Mucosa of rectum (tissue), 2 donors: Measurements from ENCODE around the gene COPS6.

ENCODE experiments used
- H3K27ac ChIP-seq, 2 donors: one replicate each; pipeline ENCODE4 v1.7.0; 2013; ENCODE audit warnings: inconsistent platforms in 2 of 2, low read depth in 2 of 2, low read length in 2 of 2
- H3K27me3 ChIP-seq, 2 donors: one replicate each; pipeline ENCODE4 v1.7.0; 2013; ENCODE audit warnings: low read length in 2 of 2; ENCODE audit not compliant: control insufficient read depth in 2 of 2, insufficient read depth in 2 of 2
- H3K36me3 ChIP-seq, 2 donors: one replicate each; pipeline ENCODE4 v1.7.0; 2013; ENCODE audit warnings: low read length in 2 of 2; ENCODE audit not compliant: control insufficient read depth in 2 of 2, insufficient read depth in 2 of 2
- H3K4me1 ChIP-seq, 2 donors: one replicate each; pipeline ENCODE4 v1.7.0; 2013; ENCODE audit warnings: low read length in 2 of 2, mild to moderate bottlenecking in 1 of 2; ENCODE audit not compliant: control insufficient read depth in 2 of 2, insufficient read depth in 2 of 2
- H3K4me3 ChIP-seq, 2 donors: one replicate each; pipeline ENCODE4 v1.7.0; 2013; ENCODE audit warnings: low read length in 2 of 2
- H3K9ac ChIP-seq, 2 donors: one replicate each; pipeline ENCODE4 v1.7.0; 2013; ENCODE audit warnings: low read length in 2 of 2, low read depth in 1 of 2, mild to moderate bottlenecking in 1 of 2
- H3K9me3 ChIP-seq, 2 donors: one replicate each; pipeline ENCODE4 v1.7.0; 2013; ENCODE audit warnings: low read length in 2 of 2; ENCODE audit not compliant: control insufficient read depth in 2 of 2
- donor health status: healthy.
- donor health status: Normal muscosa, but diverticular disease.

COPS6 gene

GRCh38 chr7:100061518-100062193, 27.1 kb upstream of the COPS6 start:
- Histone ChIP-seq H3K9me3 (no peaks in the 10 kb centered on the region), H3K36me3 (peaks cover 34 to 42% of the 10 kb centered on the region in 2 donors)

GRCh38 chr7:100063376-100063775, 25.4 kb upstream of the COPS6 start:
- Histone ChIP-seq H3K4me3 (no peak overlapping the region), H3K27ac (no peak overlapping the region), H3K36me3 (peaks cover 19 to 33% of the 10 kb centered on the region in 2 donors), H3K9me3 (no peaks in the 10 kb centered on the region), H3K9ac (no peak overlapping the region), H3K27me3 (no peaks in the 10 kb centered on the region), H3K4me1 (no peaks in the 10 kb centered on the region)

More at GRCh38 chr7:100061518-100062193, 27.1 kb upstream of the COPS6 start:
- no peak overlapping the region for H3K9ac ChIP-seq
- H3K27me3 ChIP-seq = no peaks in the 10 kb centered on the region
- H3K4me1 ChIP-seq = no peaks in the 10 kb centered on the region
- no peak overlapping the region for H3K27ac ChIP-seq
- no peak overlapping the region for H3K4me3 ChIP-seq

DNA sequence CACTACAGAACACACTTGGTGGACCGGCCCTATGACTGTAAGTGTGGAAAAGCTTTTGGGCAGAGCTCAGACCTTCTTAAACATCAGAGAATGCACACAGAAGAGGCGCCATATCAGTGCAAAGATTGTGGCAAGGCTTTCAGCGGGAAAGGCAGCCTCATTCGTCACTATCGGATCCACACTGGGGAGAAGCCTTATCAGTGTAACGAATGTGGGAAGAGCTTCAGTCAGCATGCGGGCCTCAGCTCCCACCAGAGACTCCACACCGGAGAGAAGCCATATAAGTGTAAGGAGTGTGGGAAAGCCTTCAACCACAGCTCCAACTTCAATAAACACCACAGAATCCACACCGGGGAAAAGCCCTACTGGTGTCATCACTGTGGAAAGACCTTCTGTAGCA, 24.6 kb upstream of the COPS6 start:
- H3K27me3 ChIP-seq = no peaks in the 10 kb centered on the region
- no peak overlapping the region for H3K9ac ChIP-seq
- no peak overlapping the region for H3K27ac ChIP-seq
- H3K9me3 ChIP-seq = no peaks in the 10 kb centered on the region
- H3K4me3 ChIP-seq = no peak overlapping the region
- no peaks in the 10 kb centered on the region for H3K4me1 ChIP-seq
- H3K36me3 ChIP-seq = peaks cover 16 to 25% of the 10 kb centered on the region in 2 donors

DNA sequence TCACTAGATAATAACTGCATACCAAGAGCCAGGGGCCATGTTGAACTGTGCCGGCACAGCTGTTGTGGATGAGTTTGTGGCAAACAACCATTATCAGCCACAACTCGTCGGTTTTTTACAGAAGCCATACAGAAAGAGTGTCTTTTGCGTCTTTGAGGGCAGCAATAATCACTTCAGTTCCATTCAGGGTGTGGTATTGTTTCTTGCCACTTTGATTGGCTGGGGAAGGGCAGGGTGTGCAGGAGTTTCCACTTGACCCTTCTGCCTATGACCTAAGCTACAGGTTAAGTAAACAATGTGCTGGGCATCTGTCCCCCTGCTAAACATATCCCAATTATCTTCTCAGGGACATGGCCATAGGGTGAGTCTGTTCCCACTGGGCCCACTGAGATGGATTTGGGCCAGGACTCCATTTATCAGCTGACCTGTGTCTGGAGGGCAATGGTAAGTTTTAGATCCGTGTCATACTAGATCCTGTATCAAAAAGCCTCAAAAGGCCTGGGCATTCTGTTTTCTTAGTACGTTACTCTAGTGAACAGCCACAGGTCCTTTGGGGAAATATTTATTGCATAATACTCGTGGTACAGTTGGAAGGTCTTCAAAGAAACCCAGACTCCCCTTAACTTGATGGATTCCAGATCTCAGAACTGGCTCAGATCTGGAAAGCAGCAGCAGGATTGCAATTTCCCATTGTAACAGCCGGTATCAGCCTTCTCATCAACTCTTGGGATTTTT, 23.1 kb upstream of the COPS6 start:
- Histone ChIP-seq H3K4me1 (no peaks in the 10 kb centered on the region), H3K9me3 (no peaks in the 10 kb centered on the region), H3K9ac (no peak overlapping the region), H3K27ac (no peak overlapping the region), H3K27me3 (no peaks in the 10 kb centered on the region), H3K4me3 (no peak overlapping the region), H3K36me3 (peaks cover 24 to 32% of the 10 kb centered on the region in 2 donors)

DNA sequence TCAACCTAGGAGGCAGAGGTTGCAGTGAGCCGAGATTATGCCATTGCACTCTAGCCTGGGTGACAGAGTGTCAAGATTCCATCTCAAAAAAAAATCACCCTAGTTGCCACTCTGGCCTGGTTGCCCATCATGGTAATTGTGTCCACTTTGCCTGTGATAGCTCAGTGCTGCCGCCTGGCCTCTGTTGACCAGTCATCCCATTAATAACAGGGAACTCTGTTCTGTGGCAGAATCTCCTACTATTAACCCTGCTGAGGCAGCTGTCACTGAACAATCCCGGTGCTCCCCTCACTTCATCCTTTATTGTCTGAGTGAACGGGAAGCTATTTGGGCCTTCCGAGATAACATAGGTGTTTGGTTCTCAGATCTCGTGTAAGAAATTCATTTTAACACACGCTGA, 21.8 kb upstream of the COPS6 start:
- no peak overlapping the region for H3K9ac ChIP-seq
- H3K9me3 ChIP-seq = peaks cover 8 to 10% of the 10 kb centered on the region in 2 donors
- no peak overlapping the region for H3K4me3 ChIP-seq
- H3K36me3 ChIP-seq = peaks cover 35 to 39% of the 10 kb centered on the region in 2 donors
- no peaks in the 10 kb centered on the region for H3K27me3 ChIP-seq
- H3K4me1 ChIP-seq = no peaks in the 10 kb centered on the region
- H3K27ac ChIP-seq = no peak overlapping the region

DNA sequence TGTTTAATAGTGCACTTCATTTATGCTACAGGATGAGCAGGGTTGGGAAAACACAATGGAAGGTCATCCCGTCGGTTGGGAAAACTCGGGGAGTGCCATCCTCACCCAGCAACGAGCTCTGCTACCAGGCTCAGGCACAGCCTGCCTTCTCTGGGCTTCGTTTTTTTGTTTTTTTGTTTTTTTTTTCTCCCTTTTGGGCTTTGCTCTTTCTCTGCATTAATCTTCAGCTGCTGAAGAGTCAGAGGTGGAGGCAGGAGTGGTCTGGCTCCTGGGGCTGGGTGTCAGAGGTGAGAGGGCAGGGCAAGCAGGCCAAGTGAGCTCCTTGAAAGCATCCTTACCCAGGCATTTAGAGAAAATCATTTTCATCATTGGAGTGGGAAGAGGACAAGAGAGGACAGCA, 18.8 kb upstream of the COPS6 start:
- Histone ChIP-seq H3K27me3 (no peaks in the 10 kb centered on the region), H3K27ac (no peak overlapping the region), H3K4me1 (no peaks in the 10 kb centered on the region), H3K9ac (no peak overlapping the region), H3K4me3 (no peak overlapping the region), H3K36me3 (peaks cover 51 to 52% of the 10 kb centered on the region in 2 donors), H3K9me3 (peaks cover 15 to 16% of the 10 kb centered on the region in 2 donors)

GRCh38 chr7:100071018-100071723, 17.6 kb upstream of the COPS6 start:
- Histone ChIP-seq H3K4me3 (peak overlapping the region in 1 of 2 donors; percentile 12), H3K36me3 (peaks cover 63% of the 10 kb centered on the region in 2 donors), H3K27ac (no peak overlapping the region), H3K4me1 (no peaks in the 10 kb centered on the region), H3K27me3 (no peaks in the 10 kb centered on the region), H3K9me3 (peaks cover 15 to 16% of the 10 kb centered on the region in 2 donors), H3K9ac (no peak overlapping the region)

DNA sequence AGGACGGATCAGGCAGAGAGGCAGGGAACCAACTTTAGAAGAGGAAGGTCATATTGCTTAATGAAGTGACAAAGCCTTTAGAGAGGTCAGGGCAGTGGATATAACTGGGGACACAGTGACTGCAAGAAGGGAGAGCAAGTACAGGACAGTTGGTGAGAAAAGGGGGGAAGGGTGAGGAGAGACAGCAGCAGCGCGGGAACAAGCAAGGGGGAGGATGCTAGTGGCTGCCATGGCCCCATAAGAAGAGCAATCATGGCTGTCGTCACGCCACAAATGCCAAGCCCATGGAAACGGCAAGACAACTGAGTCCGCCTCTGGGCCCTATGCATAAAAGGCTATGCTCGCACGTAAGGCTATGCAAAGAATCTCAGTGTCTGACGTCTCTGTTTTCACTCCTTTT, 16.3 kb upstream of the COPS6 start:
- Histone ChIP-seq H3K27me3 (no peaks in the 10 kb centered on the region), H3K9me3 (peaks cover 15 to 16% of the 10 kb centered on the region in 2 donors), H3K27ac (no peak overlapping the region), H3K4me1 (peaks cover 6 to 8% of the 10 kb centered on the region in 2 donors), H3K4me3 (no peak overlapping the region), H3K9ac (no peak overlapping the region), H3K36me3 (peaks cover 71 to 72% of the 10 kb centered on the region in 2 donors)

DNA sequence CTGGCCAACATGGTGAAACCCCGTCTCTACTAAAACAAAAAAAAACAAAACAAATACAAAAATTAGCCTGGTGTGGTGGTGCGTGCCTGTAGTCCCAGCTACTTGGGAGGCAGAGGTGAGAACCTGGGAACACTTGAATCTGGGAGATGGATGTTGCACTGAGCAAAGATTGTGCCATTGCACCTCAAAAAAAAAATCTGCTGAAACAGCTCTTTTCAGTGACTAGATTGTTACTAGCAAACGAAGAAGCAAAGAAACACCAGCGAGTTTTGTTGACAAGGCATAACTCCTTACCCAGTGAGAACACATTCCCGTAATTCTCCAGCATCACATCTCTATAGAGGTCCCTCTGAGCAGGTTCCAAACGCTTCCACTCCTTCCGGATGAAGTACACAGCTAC, 13.9 kb upstream of the COPS6 start:
- peaks cover 70 to 73% of the 10 kb centered on the region in 2 donors for H3K36me3 ChIP-seq
- H3K27me3 ChIP-seq = no peaks in the 10 kb centered on the region
- peaks cover 15 to 16% of the 10 kb centered on the region in 2 donors for H3K9me3 ChIP-seq
- H3K9ac ChIP-seq = no peak overlapping the region
- H3K4me1 ChIP-seq = peaks cover 19 to 25% of the 10 kb centered on the region in 2 donors
- no peak overlapping the region for H3K4me3 ChIP-seq
- no peak overlapping the region for H3K27ac ChIP-seq

DNA sequence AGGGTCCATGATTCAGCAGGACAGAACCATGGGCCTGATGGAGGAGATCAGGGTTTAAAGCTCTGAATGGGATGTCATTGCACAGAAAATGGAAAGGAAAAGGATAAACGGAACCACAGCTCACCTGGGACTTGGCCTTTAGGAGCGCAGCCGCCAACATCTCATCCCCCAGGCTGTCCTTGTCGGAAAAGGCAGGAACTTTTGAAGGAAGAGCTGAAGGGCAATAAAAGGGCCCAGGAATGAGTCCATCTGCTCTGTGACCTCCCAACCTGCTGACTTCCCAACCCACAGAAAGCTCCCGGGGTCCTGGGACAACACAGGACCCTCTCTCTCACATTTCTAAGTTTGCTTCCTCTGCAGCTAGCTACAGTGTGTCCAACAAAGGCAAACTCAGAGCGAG, 13.4 kb upstream of the COPS6 start:
- Histone ChIP-seq H3K27ac (no peak overlapping the region), H3K4me3 (no peak overlapping the region), H3K9me3 (peaks cover 15 to 16% of the 10 kb centered on the region in 2 donors), H3K36me3 (peaks cover 67% of the 10 kb centered on the region in 2 donors), H3K4me1 (peaks cover 23 to 29% of the 10 kb centered on the region in 2 donors), H3K27me3 (no peaks in the 10 kb centered on the region), H3K9ac (no peak overlapping the region)
